ENCODE measurements around the gene PRPF8.
"Not testable (repeated sequence)": the region's sequence is repeated elsewhere in the genome, so short reads cannot be mapped to it uniquely, and the experiment has no call there.

The PRPF8 gene

GRCh38 chr17:1699891-1700290 lies 15.2 kb upstream of the PRPF8 start:
- not testable (repeated sequence) for H3K4ac ChIP-seq (ENCODE audit: low read depth, low read length); H4K8ac ChIP-seq (ENCODE audit: low read depth, low read length); H3K79me2 ChIP-seq (ENCODE audit: control insufficient read depth, insufficient read depth, low read length, poor library complexity); H3K4me2 ChIP-seq (ENCODE audit: low read length); H4K91ac ChIP-seq (ENCODE audit: low read depth, low read length); H2BK5ac ChIP-seq (ENCODE audit: low read depth, low read length, poor library complexity); H3K4me3 ChIP-seq (ENCODE audit: low read depth, low read length); H3K27me3 ChIP-seq (ENCODE audit: insufficient read depth, low read length); H2BK120ac ChIP-seq (ENCODE audit: insufficient read depth, low read length, poor library complexity); H3K36me3 ChIP-seq (ENCODE audit: control insufficient read depth in 1 of 2, insufficient read depth in 2 of 2, low read length in 2 of 2); H3K4me1 ChIP-seq (ENCODE audit: control insufficient read depth in 1 of 2, insufficient read depth in 2 of 2, low read length in 2 of 2); H3K18ac ChIP-seq (ENCODE audit: low read length); H3K14ac ChIP-seq (ENCODE audit: low read length); H3K23ac ChIP-seq (ENCODE audit: low read length); H3K27ac ChIP-seq (ENCODE audit: low read depth, low read length); H4K12ac ChIP-seq (ENCODE audit: low read depth, low read length); H2BK12ac ChIP-seq (ENCODE audit: low read length); H2AFZ ChIP-seq (ENCODE audit: insufficient read depth, low read length, poor library complexity); H3K79me1 ChIP-seq (ENCODE audit: low read length); H3K9me3 ChIP-seq (ENCODE audit: insufficient read depth, low read depth, low read length); H2AK5ac ChIP-seq (ENCODE audit: low read length); H3K9ac ChIP-seq (ENCODE audit: low read length)
- peak in 1 of 2 donors; percentile 48 for DNase-seq
- no CpG with 5 or more reads among the region's 5 CpGs for WGBS (ENCODE audit: extremely low coverage, insufficient coverage, insufficient read length)

GRCh38 chr17:1697681-1698080 lies 13.0 kb upstream of the PRPF8 start:
- H4K12ac ChIP-seq (ENCODE audit: low read depth, low read length), result no peak overlapping the region

GRCh38 chr17:1695365-1695764 lies 10.7 kb upstream of the PRPF8 start:
- Histone ChIP-seq H3K4me1 (ENCODE audit: control insufficient read depth in 1 of 2, insufficient read depth in 2 of 2, low read length in 2 of 2) (no peaks in the 10 kb centered on the region), H3K27ac (ENCODE audit: low read depth, low read length) (no peak overlapping the region), H2BK5ac (ENCODE audit: low read depth, low read length, poor library complexity) (no peak overlapping the region), H3K79me2 (ENCODE audit: control insufficient read depth, insufficient read depth, low read length, poor library complexity) (no peaks in the 10 kb centered on the region), H3K9ac (ENCODE audit: low read length) (no peak overlapping the region), H4K8ac (ENCODE audit: low read depth, low read length) (no peak overlapping the region), H2BK120ac (ENCODE audit: insufficient read depth, low read length, poor library complexity) (no peak overlapping the region), H3K14ac (ENCODE audit: low read length) (no peak overlapping the region), H2AK5ac (ENCODE audit: low read length) (no peak overlapping the region), H3K23ac (ENCODE audit: low read length) (no peak overlapping the region), H2AFZ (ENCODE audit: insufficient read depth, low read length, poor library complexity) (no peak overlapping the region), H3K4ac (ENCODE audit: low read depth, low read length) (no peak overlapping the region), H3K4me3 (ENCODE audit: low read depth, low read length) (no peak overlapping the region), H3K4me2 (ENCODE audit: low read length) (no peak overlapping the region), H3K18ac (ENCODE audit: low read length) (no peak overlapping the region), H3K36me3 (ENCODE audit: control insufficient read depth in 1 of 2, insufficient read depth in 2 of 2, low read length in 2 of 2) (no peaks in the 10 kb centered on the region), H2BK12ac (ENCODE audit: low read length) (no peak overlapping the region), H3K79me1 (ENCODE audit: low read length) (no peaks in the 10 kb centered on the region), H3K27me3 (ENCODE audit: insufficient read depth, low read length) (no peaks in the 10 kb centered on the region), H4K91ac (ENCODE audit: low read depth, low read length) (no peak overlapping the region), H4K12ac (ENCODE audit: low read depth, low read length) (no peak overlapping the region), H3K9me3 (ENCODE audit: insufficient read depth, low read depth, low read length) (peaks cover 3% of the 10 kb centered on the region)
- no CpG with 5 or more reads among the region's 8 CpGs for whole genome bisulfite sequencing (ENCODE audit: extremely low coverage, insufficient coverage, insufficient read length)
- no peak for DNase-seq

More at GRCh38 chr17:1697681-1698080, 13.0 kb upstream of the PRPF8 start:
- no peak for DNase-seq
- Histone ChIP-seq H3K4me1 (ENCODE audit: control insufficient read depth in 1 of 2, insufficient read depth in 2 of 2, low read length in 2 of 2) (no peaks in the 10 kb centered on the region), H3K9me3 (ENCODE audit: insufficient read depth, low read depth, low read length) (peaks cover 3% of the 10 kb centered on the region), H2AFZ (ENCODE audit: insufficient read depth, low read length, poor library complexity) (no peak overlapping the region), H4K8ac (ENCODE audit: low read depth, low read length) (no peak overlapping the region), H3K4ac (ENCODE audit: low read depth, low read length) (no peak overlapping the region), H3K27me3 (ENCODE audit: insufficient read depth, low read length) (no peaks in the 10 kb centered on the region), H3K23ac (ENCODE audit: low read length) (no peak overlapping the region), H2AK5ac (ENCODE audit: low read length) (no peak overlapping the region), H3K18ac (ENCODE audit: low read length) (no peak overlapping the region), H3K14ac (ENCODE audit: low read length) (no peak overlapping the region), H3K79me2 (ENCODE audit: control insufficient read depth, insufficient read depth, low read length, poor library complexity) (no peaks in the 10 kb centered on the region), H3K4me3 (ENCODE audit: low read depth, low read length) (no peak overlapping the region), H2BK5ac (ENCODE audit: low read depth, low read length, poor library complexity) (no peak overlapping the region), H2BK120ac (ENCODE audit: insufficient read depth, low read length, poor library complexity) (no peak overlapping the region), H3K27ac (ENCODE audit: low read depth, low read length) (no peak overlapping the region), H3K4me2 (ENCODE audit: low read length) (no peak overlapping the region), H2BK12ac (ENCODE audit: low read length) (no peak overlapping the region), H3K79me1 (ENCODE audit: low read length) (no peaks in the 10 kb centered on the region), H3K9ac (ENCODE audit: low read length) (no peak overlapping the region), H4K91ac (ENCODE audit: low read depth, low read length) (no peak overlapping the region), H3K36me3 (ENCODE audit: control insufficient read depth in 1 of 2, insufficient read depth in 2 of 2, low read length in 2 of 2) (no peaks in the 10 kb centered on the region)
- no CpG with 5 or more reads among the region's 5 CpGs for WGBS (ENCODE audit: extremely low coverage, insufficient coverage, insufficient read length)

GRCh38 chr17:1693339-1693738 lies 8.7 kb upstream of the PRPF8 start:
- no peak overlapping the region for H3K4me3 ChIP-seq (ENCODE audit: low read depth, low read length)

More at GRCh38 chr17:1693339-1693738, 8.7 kb upstream of the PRPF8 start:
- Histone ChIP-seq H3K4me2 (ENCODE audit: low read length) (no peak overlapping the region), H4K12ac (ENCODE audit: low read depth, low read length) (no peak overlapping the region), H3K14ac (ENCODE audit: low read length) (no peak overlapping the region), H3K27me3 (ENCODE audit: insufficient read depth, low read length) (no peaks in the 10 kb centered on the region), H2BK5ac (ENCODE audit: low read depth, low read length, poor library complexity) (no peak overlapping the region), H3K4me1 (ENCODE audit: control insufficient read depth in 1 of 2, insufficient read depth in 2 of 2, low read length in 2 of 2) (no peaks in the 10 kb centered on the region), H4K8ac (ENCODE audit: low read depth, low read length) (no peak overlapping the region), H2AFZ (ENCODE audit: insufficient read depth, low read length, poor library complexity) (no peak overlapping the region), H2BK120ac (ENCODE audit: insufficient read depth, low read length, poor library complexity) (no peak overlapping the region), H3K9me3 (ENCODE audit: insufficient read depth, low read depth, low read length) (peaks cover 3% of the 10 kb centered on the region), H3K79me2 (ENCODE audit: control insufficient read depth, insufficient read depth, low read length, poor library complexity) (no peaks in the 10 kb centered on the region), H4K91ac (ENCODE audit: low read depth, low read length) (no peak overlapping the region), H3K4ac (ENCODE audit: low read depth, low read length) (no peak overlapping the region), H3K18ac (ENCODE audit: low read length) (no peak overlapping the region), H2AK5ac (ENCODE audit: low read length) (no peak overlapping the region), H3K36me3 (ENCODE audit: control insufficient read depth in 1 of 2, insufficient read depth in 2 of 2, low read length in 2 of 2) (no peaks in the 10 kb centered on the region), H3K27ac (ENCODE audit: low read depth, low read length) (no peak overlapping the region), H3K79me1 (ENCODE audit: low read length) (no peaks in the 10 kb centered on the region), H2BK12ac (ENCODE audit: low read length) (no peak overlapping the region), H3K23ac (ENCODE audit: low read length) (no peak overlapping the region), H3K9ac (ENCODE audit: low read length) (no peak overlapping the region)
- no peak for DNase-seq
- no CpG with 5 or more reads among the region's 7 CpGs for WGBS (ENCODE audit: extremely low coverage, insufficient coverage, insufficient read length)

Measured in trophoblast cell (in vitro differentiated cells and primary cell).